Panc1 (cell line): ENCODE measurements around the gene BBX. TPM values are rescaled to one million over a fixed set of nuclear protein-coding genes. Genes with fewer than 3 reads are reported as not detected.

Experiments
- ATAC-seq: fragments of 200-7000 bp; cut with Tn5 transposase; 2 replicates; pipeline ENCODE4 v1.9.1; 2020; ENCODE audit warnings: mild to moderate bottlenecking, moderate library complexity
- BruUV-seq: library from RNA; stranded (reverse); fragments of 400-500 nt; replicated peaks from 2 replicates; lab custom pipeline; 2021; lab: Mats Ljungman, UMichigan
- CTCF ChIA-PET: fragments of 300-600 bp; sonication (Branson Sonifier 250); formaldehyde crosslinking; loops from one replicate; lab custom pipeline; 2022; ENCODE audit warnings: antibody characterized with exemption; lab: Charles Lee
- POLR2A ChIA-PET: fragments of 300-600 bp; sonication (Branson Sonifier 250); formaldehyde crosslinking; loops from one replicate; lab custom pipeline; 2022; ENCODE audit warnings: antibody characterized with exemption; lab: Charles Lee
- DNase-seq: peaks from one replicate; pipeline ENCODE4 v3.0.0-alpha.2; 2010; ENCODE audit warnings: low read depth, low spot score
- H3K27ac ChIP-seq: 2 replicates; pipeline ENCODE4 v1.5.1; 2011; ENCODE audit warnings: mild to moderate bottlenecking, low read length, inconsistent platforms
- H3K27me3 ChIP-seq: fragments of 200-500 bp; sonication (Bioruptor generic); 2 replicates; pipeline ENCODE4 v1.6.0; 2014; ENCODE audit warnings: low read length, inconsistent platforms; ENCODE audit not compliant: control insufficient read depth, insufficient read depth
- H3K36me3 ChIP-seq: fragments of 200-500 bp; sonication (Bioruptor generic); 2 replicates; pipeline ENCODE4 v1.5.1; 2014; ENCODE audit warnings: inconsistent platforms, mild to moderate bottlenecking, low read length, moderate library complexity; ENCODE audit not compliant: control insufficient read depth, insufficient read depth
- H3K4me1 ChIP-seq: 2 replicates; pipeline ENCODE4 v1.5.1; 2011; ENCODE audit warnings: inconsistent platforms, mild to moderate bottlenecking, low read length, moderate library complexity; ENCODE audit not compliant: control insufficient read depth, insufficient read depth
- H3K4me3 ChIP-seq, 2 experiments: 2 replicates each; pipeline ENCODE4 v1.5.1; 2011 to 2012; ENCODE audit warnings: low read depth in 2 of 2, low read length in 2 of 2, mild to moderate bottlenecking in 2 of 2, inconsistent platforms in 1 of 2, moderate library complexity in 1 of 2
- H3K9me3 ChIP-seq: fragments of 200-500 bp; sonication (Bioruptor generic); 2 replicates; pipeline ENCODE4 v1.5.1; 2014; ENCODE audit warnings: low read depth, mild to moderate bottlenecking, inconsistent platforms, low read length, moderate library complexity; ENCODE audit not compliant: control insufficient read depth, insufficient read depth
- POLR2AphosphoS5 ChIP-seq: IDR thresholded peaks from 2 replicates; pipeline ENCODE4 v1.6.1; 2012; ENCODE audit warnings: mild to moderate bottlenecking, low read depth, low read length, moderate library complexity
- SIN3A ChIP-seq: IDR thresholded peaks from 2 replicates; pipeline ENCODE4 v1.6.1; 2012; ENCODE audit warnings: low read depth, mild to moderate bottlenecking, low read length, moderate library complexity, borderline replicate concordance; ENCODE audit not compliant: insufficient read depth
- TCF7L2 ChIP-seq: IDR thresholded peaks from 2 replicates; pipeline ENCODE4 v1.6.1; 2011; ENCODE audit warnings: mild to moderate bottlenecking, low read depth, low read length, inconsistent platforms
- in situ Hi-C: cut with HindIII; loops from 2 replicates; pipeline ENCODE4 v1.10.0; 2016; ENCODE audit warnings: low sequenced_read_pairs, low pct_unique_long_range_greater_than_20kb
- intact Hi-C: fragments of 100-400 bp; cut with micrococcal nuclease; formaldehyde crosslinking; loops from one replicate; pipeline ENCODE4 v1.10.0; 2022; ENCODE audit not compliant: unreplicated experiment
- total RNA-seq: library from RNA; stranded (reverse); gene quantifications from one replicate; pipeline ENCODE4 v1.2.1, GENCODE V29; 2021; ENCODE audit not compliant: unreplicated experiment
- TF ChIP-seq, protein P1 (sequence below), 2 experiments: IDR thresholded peaks; 2 replicates each; pipeline ENCODE4 v1.6.1; 2011 to 2012; ENCODE audit warnings: low read depth in 2 of 2, control low read depth in 1 of 2, low read length in 1 of 2, mild to moderate bottlenecking in 1 of 2, moderate library complexity in 1 of 2; ENCODE audit not compliant: insufficient read depth in 1 of 2
- TF ChIP-seq, protein P2 (sequence below): fragments of 450-650 bp; IDR thresholded peaks from 2 replicates; pipeline ENCODE4 v1.5.1; 2017; ENCODE audit warnings: mild to moderate bottlenecking

Gene BBX
- total RNA-seq, 1 experiment from 2014 or later, result 28.5 TPM

DNA sequence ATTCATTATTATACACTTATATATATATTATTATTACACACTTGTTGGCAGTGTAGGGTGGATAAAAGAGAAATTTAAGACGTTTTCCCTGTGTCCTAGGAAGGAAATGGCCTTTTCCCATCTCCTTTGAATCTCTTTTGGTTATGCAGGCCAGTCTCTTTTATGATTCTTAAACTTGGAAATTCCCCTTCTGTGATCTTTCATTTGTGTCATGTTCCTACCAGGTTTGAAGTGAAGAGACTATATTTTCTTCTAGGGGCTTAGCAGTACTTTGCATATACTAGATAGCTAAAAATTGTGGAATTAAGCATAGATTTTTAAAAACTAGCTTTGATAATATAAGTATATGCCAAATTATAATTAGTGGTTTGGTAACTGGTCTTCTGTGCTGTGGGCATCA is 58.5 kb downstream of the BBX start:
- no peak for DNase-seq
- no TSS peak for BruUV-seq
- Histone ChIP-seq H3K27me3 (no peaks in the 10 kb centered on the region), H3K4me1 (no peaks in the 10 kb centered on the region), H3K9me3 (no peaks in the 10 kb centered on the region), H3K4me3 (no peak overlapping the region), H3K27ac (no peak overlapping the region), H3K36me3 (no peaks in the 10 kb centered on the region)
- CTCF ChIA-PET, result interaction anchor here (1.0 kb wide), 1 partner anchor 160 kb away, joined by 3 read pairs; no protein-coding TSS in a partner anchor
- intact Hi-C loops (no loop called here), in situ Hi-C loops (no loop called here)
- POLR2A ChIA-PET, result no interaction called here
- TF ChIP-seq SIN3A (no peak), POLR2AphosphoS5 (no peak), TCF7L2 (no peak)
- TF ChIP-seq, protein P1, sequence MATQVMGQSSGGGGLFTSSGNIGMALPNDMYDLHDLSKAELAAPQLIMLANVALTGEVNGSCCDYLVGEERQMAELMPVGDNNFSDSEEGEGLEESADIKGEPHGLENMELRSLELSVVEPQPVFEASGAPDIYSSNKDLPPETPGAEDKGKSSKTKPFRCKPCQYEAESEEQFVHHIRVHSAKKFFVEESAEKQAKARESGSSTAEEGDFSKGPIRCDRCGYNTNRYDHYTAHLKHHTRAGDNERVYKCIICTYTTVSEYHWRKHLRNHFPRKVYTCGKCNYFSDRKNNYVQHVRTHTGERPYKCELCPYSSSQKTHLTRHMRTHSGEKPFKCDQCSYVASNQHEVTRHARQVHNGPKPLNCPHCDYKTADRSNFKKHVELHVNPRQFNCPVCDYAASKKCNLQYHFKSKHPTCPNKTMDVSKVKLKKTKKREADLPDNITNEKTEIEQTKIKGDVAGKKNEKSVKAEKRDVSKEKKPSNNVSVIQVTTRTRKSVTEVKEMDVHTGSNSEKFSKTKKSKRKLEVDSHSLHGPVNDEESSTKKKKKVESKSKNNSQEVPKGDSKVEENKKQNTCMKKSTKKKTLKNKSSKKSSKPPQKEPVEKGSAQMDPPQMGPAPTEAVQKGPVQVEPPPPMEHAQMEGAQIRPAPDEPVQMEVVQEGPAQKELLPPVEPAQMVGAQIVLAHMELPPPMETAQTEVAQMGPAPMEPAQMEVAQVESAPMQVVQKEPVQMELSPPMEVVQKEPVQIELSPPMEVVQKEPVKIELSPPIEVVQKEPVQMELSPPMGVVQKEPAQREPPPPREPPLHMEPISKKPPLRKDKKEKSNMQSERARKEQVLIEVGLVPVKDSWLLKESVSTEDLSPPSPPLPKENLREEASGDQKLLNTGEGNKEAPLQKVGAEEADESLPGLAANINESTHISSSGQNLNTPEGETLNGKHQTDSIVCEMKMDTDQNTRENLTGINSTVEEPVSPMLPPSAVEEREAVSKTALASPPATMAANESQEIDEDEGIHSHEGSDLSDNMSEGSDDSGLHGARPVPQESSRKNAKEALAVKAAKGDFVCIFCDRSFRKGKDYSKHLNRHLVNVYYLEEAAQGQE (IDR thresholded peaks at IDR 0.05; ENCODE audit: insufficient read depth in 1 of 2, low read depth in 2 of 2, low read length in 1 of 2), result no peak
- TF ChIP-seq, protein P2, sequence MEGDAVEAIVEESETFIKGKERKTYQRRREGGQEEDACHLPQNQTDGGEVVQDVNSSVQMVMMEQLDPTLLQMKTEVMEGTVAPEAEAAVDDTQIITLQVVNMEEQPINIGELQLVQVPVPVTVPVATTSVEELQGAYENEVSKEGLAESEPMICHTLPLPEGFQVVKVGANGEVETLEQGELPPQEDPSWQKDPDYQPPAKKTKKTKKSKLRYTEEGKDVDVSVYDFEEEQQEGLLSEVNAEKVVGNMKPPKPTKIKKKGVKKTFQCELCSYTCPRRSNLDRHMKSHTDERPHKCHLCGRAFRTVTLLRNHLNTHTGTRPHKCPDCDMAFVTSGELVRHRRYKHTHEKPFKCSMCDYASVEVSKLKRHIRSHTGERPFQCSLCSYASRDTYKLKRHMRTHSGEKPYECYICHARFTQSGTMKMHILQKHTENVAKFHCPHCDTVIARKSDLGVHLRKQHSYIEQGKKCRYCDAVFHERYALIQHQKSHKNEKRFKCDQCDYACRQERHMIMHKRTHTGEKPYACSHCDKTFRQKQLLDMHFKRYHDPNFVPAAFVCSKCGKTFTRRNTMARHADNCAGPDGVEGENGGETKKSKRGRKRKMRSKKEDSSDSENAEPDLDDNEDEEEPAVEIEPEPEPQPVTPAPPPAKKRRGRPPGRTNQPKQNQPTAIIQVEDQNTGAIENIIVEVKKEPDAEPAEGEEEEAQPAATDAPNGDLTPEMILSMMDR, result no peak
- ATAC-seq, result no peak

DNA sequence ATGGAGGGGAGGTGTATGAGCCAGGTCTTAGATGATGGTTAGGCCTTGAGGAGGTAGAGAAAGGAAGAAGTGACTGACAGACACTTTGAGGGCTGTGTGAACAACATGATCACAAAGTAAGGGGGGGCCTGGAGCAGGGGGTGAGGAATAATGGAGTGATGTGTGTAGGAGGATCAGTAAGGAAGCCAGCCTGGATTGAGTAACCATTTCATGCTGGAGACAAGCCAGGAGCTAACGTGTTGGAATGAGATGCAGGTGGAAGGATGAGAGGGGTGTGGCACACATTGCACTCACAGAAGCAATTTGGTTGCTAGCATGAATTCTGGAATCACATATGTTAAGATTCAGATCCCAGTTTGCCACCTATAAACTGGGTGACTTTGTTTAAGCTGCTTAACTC is 65.5 kb downstream of the BBX start:
- in situ Hi-C loops (no loop called here), intact Hi-C loops (no loop called here)
- Histone ChIP-seq H3K4me3 (no peak overlapping the region), H3K27me3 (no peaks in the 10 kb centered on the region), H3K4me1 (no peaks in the 10 kb centered on the region), H3K27ac (no peak overlapping the region), H3K36me3 (no peaks in the 10 kb centered on the region), H3K9me3 (no peaks in the 10 kb centered on the region)
- no peak for TF ChIP-seq SIN3A
- TF ChIP-seq, protein P1 (IDR thresholded peaks at IDR 0.05; ENCODE audit: insufficient read depth in 1 of 2, low read depth in 2 of 2, low read length in 1 of 2), result no peak
- no peak for TF ChIP-seq POLR2AphosphoS5
- TF ChIP-seq, protein P2, result no peak
- TF ChIP-seq TCF7L2, result no peak
- ATAC-seq (no peak), DNase-seq (no peak)
- ChIA-PET CTCF (no interaction called here), POLR2A (no interaction called here)
- no TSS peak for BruUV-seq
